Type B pancreatic cell (in vitro differentiated cells): Measurements from ENCODE around the gene JMJD6. TPM values are rescaled to one million over a fixed set of nuclear protein-coding genes. Genes with fewer than 3 reads are reported as not detected.
A peak's percentile ranks its signal among the peaks of the same experiment; 100 is the strongest.
"Not testable (repeated sequence)": the region's sequence is repeated elsewhere in the genome, so short reads cannot be mapped to it uniquely, and the experiment has no call there.

Experiments used
- DNase-seq: peaks from one replicate; pipeline ENCODE4 v3.0.0; 2021; ENCODE audit warnings: mixed read lengths; ENCODE audit not compliant: unreplicated experiment; ENCODE audit errors: extremely low spot score
- H3K27ac Mint-ChIP-seq: 2 replicates; pipeline ENCODE4 v1.8.0; 2021; ENCODE audit warnings: mild to moderate bottlenecking, mixed read lengths
- H3K27me3 Mint-ChIP-seq: 2 replicates; pipeline ENCODE4 v1.8.0; 2021; ENCODE audit warnings: mixed read lengths
- H3K36me3 Mint-ChIP-seq: 2 replicates; pipeline ENCODE4 v1.8.0; 2021; ENCODE audit warnings: mixed read lengths
- H3K4me1 Mint-ChIP-seq: one replicate; pipeline ENCODE4 v1.8.0; 2021; ENCODE audit warnings: mixed read lengths; ENCODE audit not compliant: unreplicated experiment
- H3K4me3 Mint-ChIP-seq: 2 replicates; pipeline ENCODE4 v1.8.0; 2021; ENCODE audit warnings: mild to moderate bottlenecking, mixed read lengths
- H3K9me3 Mint-ChIP-seq: 2 replicates; pipeline ENCODE4 v1.8.0; 2021; ENCODE audit warnings: mixed read lengths
- total RNA-seq: library from RNA; stranded (reverse); gene quantifications from 2 replicates; pipeline ENCODE4 v1.2.1, GENCODE V29; 2021; ENCODE audit warnings: low replicate concordance
- TF ChIP-seq, protein P1 (sequence below): fragments of 200-600 bp; sonication (generic); conservative IDR thresholded peaks from 2 replicates; pipeline ENCODE4 v1.5.0; 2021; ENCODE audit warnings: antibody characterized with exemption, mild to moderate bottlenecking

JMJD6 gene
- total RNA-seq, 1 donor from 2014 or later, result 23.6 TPM

DNA sequence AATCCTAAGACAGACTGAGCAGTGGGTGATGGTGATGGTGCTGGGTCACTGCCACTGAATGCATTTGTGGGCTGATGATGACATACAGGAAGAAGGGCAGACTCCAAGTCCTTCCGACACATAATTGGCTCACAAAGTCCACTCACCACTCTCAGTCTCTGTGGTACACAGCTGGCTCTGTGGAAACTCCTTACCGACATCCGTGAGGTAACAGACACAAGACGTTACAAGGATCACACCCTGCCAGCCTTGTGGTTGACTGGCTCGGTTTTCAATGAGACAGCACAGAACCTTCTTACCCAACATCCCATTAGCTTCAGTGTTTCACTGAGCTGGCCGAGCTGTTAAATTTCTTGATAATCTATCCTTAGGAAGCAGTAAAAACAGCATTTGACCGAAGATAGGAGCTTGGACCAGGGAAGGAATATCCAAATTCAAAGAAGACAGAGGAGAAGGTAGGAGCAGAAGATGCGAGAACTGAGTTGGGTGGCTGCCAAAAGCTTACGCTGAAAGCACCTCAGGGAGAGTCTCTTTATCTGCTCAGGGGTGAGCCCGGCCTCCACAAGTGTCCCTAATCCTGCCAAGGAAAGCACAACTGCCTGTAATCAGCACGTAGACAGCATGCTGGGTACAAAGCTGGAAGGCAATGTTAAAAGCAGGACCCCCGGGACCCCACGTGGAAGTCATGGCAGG, 10.1 kb downstream of the JMJD6 start:
- TF ChIP-seq, protein P1, sequence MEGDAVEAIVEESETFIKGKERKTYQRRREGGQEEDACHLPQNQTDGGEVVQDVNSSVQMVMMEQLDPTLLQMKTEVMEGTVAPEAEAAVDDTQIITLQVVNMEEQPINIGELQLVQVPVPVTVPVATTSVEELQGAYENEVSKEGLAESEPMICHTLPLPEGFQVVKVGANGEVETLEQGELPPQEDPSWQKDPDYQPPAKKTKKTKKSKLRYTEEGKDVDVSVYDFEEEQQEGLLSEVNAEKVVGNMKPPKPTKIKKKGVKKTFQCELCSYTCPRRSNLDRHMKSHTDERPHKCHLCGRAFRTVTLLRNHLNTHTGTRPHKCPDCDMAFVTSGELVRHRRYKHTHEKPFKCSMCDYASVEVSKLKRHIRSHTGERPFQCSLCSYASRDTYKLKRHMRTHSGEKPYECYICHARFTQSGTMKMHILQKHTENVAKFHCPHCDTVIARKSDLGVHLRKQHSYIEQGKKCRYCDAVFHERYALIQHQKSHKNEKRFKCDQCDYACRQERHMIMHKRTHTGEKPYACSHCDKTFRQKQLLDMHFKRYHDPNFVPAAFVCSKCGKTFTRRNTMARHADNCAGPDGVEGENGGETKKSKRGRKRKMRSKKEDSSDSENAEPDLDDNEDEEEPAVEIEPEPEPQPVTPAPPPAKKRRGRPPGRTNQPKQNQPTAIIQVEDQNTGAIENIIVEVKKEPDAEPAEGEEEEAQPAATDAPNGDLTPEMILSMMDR, result no peak
- DNase-seq, result no peak
- Mint-ChIP-seq H3K4me1 (peaks cover 9% of the 10 kb centered on the region), H3K9me3 (no peaks in the 10 kb centered on the region), H3K27me3 (no peaks in the 10 kb centered on the region), H3K36me3 (peaks cover 6% of the 10 kb centered on the region), H3K27ac (no peak overlapping the region), H3K4me3 (no peak overlapping the region)

- H3K9me3 Mint-ChIP-seq, result no peaks in the 10 kb centered on the region
- H3K36me3 Mint-ChIP-seq, result peaks cover 6% of the 10 kb centered on the region
- TF ChIP-seq, protein P1, result no peak
- peaks cover 12% of the 10 kb centered on the region for H3K4me1 Mint-ChIP-seq
- H3K27me3 Mint-ChIP-seq, result no peaks in the 10 kb centered on the region
- H3K27ac Mint-ChIP-seq, result no peak overlapping the region
- no peak for DNase-seq
- no peak overlapping the region for H3K4me3 Mint-ChIP-seq
Observed at GRCh38 chr17:76715496-76715830, 10.9 kb downstream of the JMJD6 start.

GRCh38 chr17:76714822-76715495, 11.4 kb downstream of the JMJD6 start:
- Mint-ChIP-seq H3K36me3 (peaks cover 6% of the 10 kb centered on the region), H3K27ac (no peak overlapping the region), H3K27me3 (no peaks in the 10 kb centered on the region), H3K4me1 (peaks cover 12% of the 10 kb centered on the region), H3K9me3 (no peaks in the 10 kb centered on the region), H3K4me3 (peak overlapping the region; percentile 10)
- DNase-seq, result no peak
- TF ChIP-seq, protein P1, result peak; percentile 94

DNA sequence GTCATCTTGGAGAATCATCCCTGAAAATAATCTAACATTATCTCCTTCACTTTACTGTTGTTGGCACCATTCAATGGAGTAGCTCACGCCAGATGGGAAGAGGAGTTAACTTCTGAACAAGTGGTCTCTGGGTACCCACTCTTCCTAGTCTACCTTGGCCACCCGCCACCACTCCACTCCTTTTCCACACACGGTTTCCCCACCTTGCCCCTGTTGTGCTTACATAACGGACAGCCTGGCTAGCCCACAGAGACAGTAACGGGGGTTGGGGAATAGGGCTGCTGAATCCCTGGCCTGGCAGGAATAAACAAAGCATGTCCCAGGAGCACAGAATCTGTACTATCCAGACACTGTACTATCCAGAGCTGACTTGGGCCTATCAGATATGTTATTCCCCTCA, 12.1 kb downstream of the JMJD6 start:
- peaks cover 18% of the 10 kb centered on the region for H3K4me1 Mint-ChIP-seq
- no peak overlapping the region for H3K27ac Mint-ChIP-seq
- DNase-seq, result no peak
- H3K9me3 Mint-ChIP-seq, result no peaks in the 10 kb centered on the region
- TF ChIP-seq, protein P1, result no peak
- no peaks in the 10 kb centered on the region for H3K27me3 Mint-ChIP-seq
- no peak overlapping the region for H3K4me3 Mint-ChIP-seq
- peaks cover 6% of the 10 kb centered on the region for H3K36me3 Mint-ChIP-seq

DNA sequence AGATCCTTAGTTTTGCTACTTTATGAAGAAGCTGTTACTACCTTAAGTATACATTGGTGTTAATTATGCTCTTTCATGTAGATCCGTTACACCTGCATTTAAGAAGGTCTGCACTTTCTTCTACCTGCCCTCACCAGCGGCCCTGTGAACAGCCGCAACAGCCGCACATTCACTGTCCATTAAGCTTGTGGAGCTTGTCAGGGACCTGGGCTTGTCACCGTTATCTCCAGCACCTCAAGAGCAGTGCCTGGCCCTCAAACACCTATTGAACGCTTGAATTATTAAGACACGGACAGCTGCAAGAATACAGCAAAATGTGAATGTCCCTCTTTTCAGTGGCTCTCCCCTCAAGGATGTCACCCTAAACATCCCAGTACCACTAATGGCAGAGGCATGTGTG, 12.6 kb downstream of the JMJD6 start:
- Mint-ChIP-seq H3K27me3 (no peaks in the 10 kb centered on the region), H3K4me1 (peaks cover 24% of the 10 kb centered on the region), H3K9me3 (no peaks in the 10 kb centered on the region), H3K36me3 (peaks cover 3% of the 10 kb centered on the region), H3K27ac (no peak overlapping the region), H3K4me3 (no peak overlapping the region)
- no peak for DNase-seq
- TF ChIP-seq, protein P1, result no peak

- not testable (repeated sequence) for H3K36me3 Mint-ChIP-seq, DNase-seq, H3K27me3 Mint-ChIP-seq, H3K9me3 Mint-ChIP-seq
- Mint-ChIP-seq H3K4me1 (peaks cover 37% of the 10 kb centered on the region), H3K27ac (peak overlapping the region; percentile 51), H3K4me3 (peak overlapping the region; percentile 34)
Observed at GRCh38 chr17:76712321-76712720, 14.1 kb downstream of the JMJD6 start.
